Endothelial cell of umbilical vein (primary cell): ENCODE results near the gene ZNF462. TPM values are rescaled to one million over a fixed set of nuclear protein-coding genes. Genes with fewer than 3 reads are reported as not detected.

Experiments
- BruUV-seq: library from RNA; stranded (reverse); fragments of 400-500 nt; replicated peaks from 2 replicates; lab custom pipeline; 2021; lab: Mats Ljungman, UMichigan
- CTCF ChIA-PET: fragments of 300-600, 350-600 bp; sonication (Branson Sonifier 250); formaldehyde crosslinking; loops from one replicate; lab custom pipeline; 2021; ENCODE audit warnings: antibody characterized with exemption, inconsistent platforms; lab: Charles Lee
- POLR2A ChIA-PET: fragments of 300-600, 350-600 bp; sonication (Branson Sonifier 250); formaldehyde crosslinking; loops from one replicate; lab custom pipeline; 2021; ENCODE audit warnings: antibody characterized with exemption, inconsistent platforms; lab: Charles Lee
- DNase-seq: peaks from one replicate; pipeline ENCODE4 v3.0.0-alpha.2; 2011; ENCODE audit warnings: low read depth, low spot score
- FAIRE-seq: peaks from 2 replicates; lab custom pipeline; 2011; peaks lifted over from hg19 to GRCh38; lab: Jason Lieb, UNC
- H2AFZ ChIP-seq: 2 replicates; pipeline ENCODE4 v1.6.0; 2012; ENCODE audit warnings: low read depth, low read length, control low read depth, inconsistent platforms
- H3K27ac ChIP-seq: 2 replicates; pipeline ENCODE4 v1.5.1; 2011; ENCODE audit warnings: low read depth, mild to moderate bottlenecking, control low read depth, low read length, moderate library complexity; ENCODE audit not compliant: insufficient read depth
- H3K27me3 ChIP-seq, 2 experiments: 2 replicates each; pipeline versions ENCODE4 v1.6.0 to v1.6.1; 2011; ENCODE audit warnings: low read length in 2 of 2, mixed read lengths in 1 of 2; ENCODE audit not compliant: control insufficient read depth in 2 of 2, insufficient read depth in 2 of 2
- H3K36me3 ChIP-seq, 2 experiments: 2 replicates in 1 of 2; 3 replicates in 1 of 2; pipeline ENCODE4 v1.5.1; 2011; ENCODE audit warnings: low read length in 2 of 2, mild to moderate bottlenecking in 1 of 2, moderate library complexity in 1 of 2; ENCODE audit not compliant: control insufficient read depth in 2 of 2, insufficient read depth in 2 of 2; ENCODE audit errors: extremely low read depth in 1 of 2
- H3K4me1 ChIP-seq: 3 replicates; pipeline ENCODE4 v1.5.1; 2011; ENCODE audit warnings: mild to moderate bottlenecking, low read length; ENCODE audit not compliant: control insufficient read depth, insufficient read depth; ENCODE audit errors: extremely low read depth
- H3K4me2 ChIP-seq: 2 replicates; pipeline ENCODE4 v1.6.1; 2011; ENCODE audit warnings: low read length, control low read depth, mixed read lengths; ENCODE audit not compliant: insufficient read depth
- H3K4me3 ChIP-seq, 3 experiments: fragments of 200-600 bp in 1 of 3; sonication (generic), shearing (Covaris generic) in 1 of 3; replicated peaks in 1 of 3; 2 replicates each; pipeline ENCODE4 v1.5.1; 2011 to 2016; ENCODE audit warnings: control low read depth in 3 of 3, low read length in 3 of 3, mild to moderate bottlenecking in 2 of 3, inconsistent platforms in 1 of 3, low read depth in 1 of 3, moderate library complexity in 1 of 3; ENCODE audit not compliant: insufficient read depth in 1 of 3
- H3K79me2 ChIP-seq: 2 replicates; pipeline ENCODE4 v1.6.0; 2012; ENCODE audit warnings: low read length, inconsistent platforms; ENCODE audit not compliant: control insufficient read depth, insufficient read depth
- H3K9ac ChIP-seq: replicated peaks from 2 replicates; pipeline ENCODE3; 2011; ENCODE audit warnings: low read length, control low read depth; ENCODE audit not compliant: insufficient read depth; ENCODE audit errors: extremely low read depth
- H3K9me1 ChIP-seq: replicated peaks from 3 replicates; pipeline ENCODE4 v1.6.0; 2011; ENCODE audit warnings: mild to moderate bottlenecking, low read length; ENCODE audit not compliant: control insufficient read depth, insufficient read depth; ENCODE audit errors: extremely low read depth
- H3K9me3 ChIP-seq: replicated peaks from 2 replicates; pipeline ENCODE4 v1.5.1; 2012; ENCODE audit warnings: low read length, inconsistent platforms; ENCODE audit not compliant: control insufficient read depth, insufficient read depth
- H4K20me1 ChIP-seq: replicated peaks from 2 replicates; pipeline ENCODE3; 2011; ENCODE audit warnings: mild to moderate bottlenecking, low read length; ENCODE audit not compliant: control insufficient read depth, insufficient read depth; ENCODE audit errors: extremely low read depth
- EZH2 ChIP-seq: IDR thresholded peaks from 2 replicates; pipeline ENCODE4 v1.6.1; 2012; ENCODE audit warnings: borderline replicate concordance, low read depth, mild to moderate bottlenecking, moderate library complexity, low read length, inconsistent platforms; ENCODE audit not compliant: severe bottlenecking
- FOS ChIP-seq: IDR thresholded peaks from 2 replicates; pipeline ENCODE4 v1.6.1; 2011; ENCODE audit warnings: mild to moderate bottlenecking, low read length, moderate library complexity, borderline replicate concordance; ENCODE audit not compliant: insufficient read depth
- GATA2 ChIP-seq: IDR thresholded peaks from 2 replicates; pipeline ENCODE4 v1.7.0; 2011; ENCODE audit warnings: low read depth, mild to moderate bottlenecking, moderate library complexity, mixed read lengths, low read length; ENCODE audit not compliant: insufficient read length, insufficient read depth
- JUN ChIP-seq: IDR thresholded peaks from 2 replicates; pipeline ENCODE4 v1.6.1; 2011; ENCODE audit warnings: borderline replicate concordance, low read depth; ENCODE audit not compliant: insufficient read length, insufficient read depth
- MAX ChIP-seq: IDR thresholded peaks from 2 replicates; pipeline ENCODE4 v1.6.1; 2011; ENCODE audit not compliant: insufficient read depth, insufficient read length
- MYC ChIP-seq: IDR thresholded peaks from one replicate; pipeline ENCODE4 v1.6.1; 2011; ENCODE audit warnings: mild to moderate bottlenecking, low read depth, low read length
- POLR2A ChIP-seq: IDR thresholded peaks from 2 replicates; pipeline ENCODE4 v1.6.1; 2012; ENCODE audit warnings: low read depth, mild to moderate bottlenecking, control low read depth, low read length
- POLR2AphosphoS5 ChIP-seq: IDR thresholded peaks from 2 replicates; pipeline ENCODE4 v1.6.1; 2012; ENCODE audit warnings: low read depth, mild to moderate bottlenecking, control low read depth, low read length, moderate library complexity; ENCODE audit not compliant: insufficient read depth
- dilution Hi-C: fragments of 300-500 bp; cut with MboI; formaldehyde crosslinking; loops from one replicate; pipeline ENCODE4 v1.15.0; 2019; ENCODE audit warnings: low sequenced_read_pairs; ENCODE audit not compliant: extremely low pct_ligation_motif_present
- intact Hi-C: fragments of 100-400 bp; cut with micrococcal nuclease; formaldehyde crosslinking; loops from one replicate; pipeline ENCODE4 v1.10.0; 2022
- polyA plus RNA-seq, 4 experiments: library from polyadenylated mRNA; depleted of rRNA in 3 of 4; stranded (reverse) in 3 of 4; unstranded in 1 of 4; fragments of >200 nt; gene quantifications; 2 replicates each; pipeline versions ENCODE4 v1.2.1 to v1.2.3, GENCODE V29; 2011 to 2012; ENCODE audit warnings: missing spikeins in 1 of 4
- total RNA-seq: library from RNA; stranded (reverse); gene quantifications from 2 replicates; pipeline ENCODE4 v1.2.3, GENCODE V29; 2021
- TF ChIP-seq, protein P1 (sequence below), 2 donors: IDR thresholded peaks; 1 replicate in 1 of 2; 2 replicates in 1 of 2; pipeline ENCODE4 v1.5.1; 2011; ENCODE audit warnings: low read length in 2 of 2, mild to moderate bottlenecking in 2 of 2, moderate library complexity in 2 of 2, control low read depth in 1 of 2, inconsistent platforms in 1 of 2, low read depth in 1 of 2; ENCODE audit not compliant: insufficient read depth in 1 of 2; ENCODE audit errors: extremely low read depth in 1 of 2

ZNF462 gene
- total and polyA plus RNA-seq, 2 donors (not counting 3 experiments of a cell fraction or from before 2014, with no cell fraction given): 6.2 to 24.7 TPM

- H3K9me3 ChIP-seq: no peaks in the 10 kb centered on the region
- H3K36me3 ChIP-seq: no peaks in the 10 kb centered on the region
- no peak for DNase-seq
- no peaks in the 10 kb centered on the region for H3K79me2 ChIP-seq
- H3K9ac ChIP-seq: no peak overlapping the region
- FAIRE-seq: no peak
- H3K4me1 ChIP-seq: no peaks in the 10 kb centered on the region
- H3K4me3 ChIP-seq: no peak overlapping the region
- BruUV-seq: no TSS peak
- no peaks in the 10 kb centered on the region for H4K20me1 ChIP-seq
- ChIA-PET CTCF (no interaction called here), POLR2A (no interaction called here)
- no peak overlapping the region for H3K27ac ChIP-seq
- TF ChIP-seq, protein P1, sequence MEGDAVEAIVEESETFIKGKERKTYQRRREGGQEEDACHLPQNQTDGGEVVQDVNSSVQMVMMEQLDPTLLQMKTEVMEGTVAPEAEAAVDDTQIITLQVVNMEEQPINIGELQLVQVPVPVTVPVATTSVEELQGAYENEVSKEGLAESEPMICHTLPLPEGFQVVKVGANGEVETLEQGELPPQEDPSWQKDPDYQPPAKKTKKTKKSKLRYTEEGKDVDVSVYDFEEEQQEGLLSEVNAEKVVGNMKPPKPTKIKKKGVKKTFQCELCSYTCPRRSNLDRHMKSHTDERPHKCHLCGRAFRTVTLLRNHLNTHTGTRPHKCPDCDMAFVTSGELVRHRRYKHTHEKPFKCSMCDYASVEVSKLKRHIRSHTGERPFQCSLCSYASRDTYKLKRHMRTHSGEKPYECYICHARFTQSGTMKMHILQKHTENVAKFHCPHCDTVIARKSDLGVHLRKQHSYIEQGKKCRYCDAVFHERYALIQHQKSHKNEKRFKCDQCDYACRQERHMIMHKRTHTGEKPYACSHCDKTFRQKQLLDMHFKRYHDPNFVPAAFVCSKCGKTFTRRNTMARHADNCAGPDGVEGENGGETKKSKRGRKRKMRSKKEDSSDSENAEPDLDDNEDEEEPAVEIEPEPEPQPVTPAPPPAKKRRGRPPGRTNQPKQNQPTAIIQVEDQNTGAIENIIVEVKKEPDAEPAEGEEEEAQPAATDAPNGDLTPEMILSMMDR (IDR thresholded peaks at IDR 0.05; ENCODE audit: extremely low read depth in 1 of 2, insufficient read depth in 1 of 2, low read depth in 1 of 2, low read length in 2 of 2): no peak
- TF ChIP-seq MAX: no peak
- TF ChIP-seq JUN: no peak
- no peak for TF ChIP-seq EZH2
- TF ChIP-seq MYC: no peak
- H3K9me1 ChIP-seq: no peaks in the 10 kb centered on the region
- no peak overlapping the region for H3K4me2 ChIP-seq
- intact Hi-C loops (no loop called here), dilution Hi-C loops (no loop called here)
- no peak overlapping the region for H2AFZ ChIP-seq
- H3K27me3 ChIP-seq: no peaks in the 10 kb centered on the region
These were observed 188.4 kb downstream of the ZNF462 start for GRCh38 chr9:107051392-107051791.

DNA sequence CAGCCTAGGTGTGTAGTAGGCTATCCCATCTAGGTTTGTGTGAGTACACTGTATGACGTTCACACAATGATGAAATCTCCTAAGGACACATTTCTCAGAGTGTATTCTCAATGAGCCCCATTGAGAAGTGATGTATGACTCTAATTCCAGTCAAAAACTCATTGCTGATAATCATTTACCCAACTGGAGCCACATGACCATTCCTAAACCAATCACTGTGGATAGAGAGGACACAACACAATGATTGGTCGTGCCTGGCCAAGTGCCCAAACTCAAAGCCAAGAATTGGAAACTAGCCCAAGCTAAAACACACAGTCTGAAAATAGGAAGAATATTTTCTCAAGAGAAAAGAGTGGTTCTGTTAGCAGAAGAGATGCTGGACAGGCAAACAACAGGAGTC, 191.2 kb downstream of the ZNF462 start:
- H3K9me1 ChIP-seq: no peaks in the 10 kb centered on the region
- no peak overlapping the region for H2AFZ ChIP-seq
- H3K27ac ChIP-seq: no peak overlapping the region
- H3K9me3 ChIP-seq: no peaks in the 10 kb centered on the region
- dilution Hi-C loops: no loop called here
- H3K4me1 ChIP-seq: no peaks in the 10 kb centered on the region
- no peaks in the 10 kb centered on the region for H3K79me2 ChIP-seq
- no peak overlapping the region for H3K9ac ChIP-seq
- no peaks in the 10 kb centered on the region for H4K20me1 ChIP-seq
- POLR2A ChIA-PET: no interaction called here
- BruUV-seq: no TSS peak
- H3K4me3 ChIP-seq: no peak overlapping the region
- intact Hi-C loops: no loop called here
- TF ChIP-seq MAX (no peak), GATA2 (no peak), MYC (no peak), JUN (no peak), FOS (no peak), POLR2A (no peak), POLR2AphosphoS5 (no peak), EZH2 (no peak)
- TF ChIP-seq, protein P1 (IDR thresholded peaks at IDR 0.05; ENCODE audit: extremely low read depth in 1 of 2, insufficient read depth in 1 of 2, low read depth in 1 of 2, low read length in 2 of 2): no peak
- no peak overlapping the region for H3K4me2 ChIP-seq
- CTCF ChIA-PET: no interaction called here
- DNase-seq: no peak
- H3K36me3 ChIP-seq: no peaks in the 10 kb centered on the region
- FAIRE-seq: no peak
- no peaks in the 10 kb centered on the region for H3K27me3 ChIP-seq
